Karpas-422 (cell line): Measurements from ENCODE around the gene MAB21L2. TPM values are rescaled to one million over a fixed set of nuclear protein-coding genes. Genes with fewer than 3 reads are reported as not detected.

ENCODE experiments used
- DNase-seq: peaks from one replicate; pipeline ENCODE4 v3.0.0-alpha.2; 2015
- H2AFZ ChIP-seq: fragments of 200-600 bp; sonication (generic); 2 replicates; pipeline ENCODE4 v1.6.1; 2014; ENCODE audit warnings: antibody characterized with exemption, low read length, mixed read lengths
- H3K27ac ChIP-seq: fragments of 200-600 bp; sonication (generic); 2 replicates; pipeline ENCODE4 v1.5.1; 2014; ENCODE audit warnings: mild to moderate bottlenecking, low read length, moderate library complexity
- H3K27me3 ChIP-seq: fragments of 200-600 bp; sonication (generic); 2 replicates; pipeline ENCODE4 v1.6.1; 2014; ENCODE audit warnings: low read length, mixed read lengths
- H3K36me3 ChIP-seq: fragments of 200-600 bp; sonication (generic); 2 replicates; pipeline ENCODE4 v1.6.1; 2014; ENCODE audit warnings: low read length, mixed read lengths; ENCODE audit not compliant: insufficient read depth
- H3K4me1 ChIP-seq: fragments of 200-600 bp; sonication (generic); 2 replicates; pipeline ENCODE4 v1.6.1; 2014; ENCODE audit warnings: mild to moderate bottlenecking, low read length, mixed read lengths
- H3K4me2 ChIP-seq: fragments of 200-600 bp; sonication (generic); 2 replicates; pipeline ENCODE4 v1.6.1; 2014; ENCODE audit warnings: low read length, low read depth, mild to moderate bottlenecking; ENCODE audit not compliant: poor library complexity, severe bottlenecking
- H3K4me3 ChIP-seq: fragments of 200-600 bp; sonication (generic); 2 replicates; pipeline ENCODE4 v1.5.1; 2014; ENCODE audit warnings: mild to moderate bottlenecking, antibody characterized with exemption, low read length, mixed read lengths
- H3K79me2 ChIP-seq: fragments of 200-600 bp; sonication (generic); 2 replicates; pipeline ENCODE4 v1.6.1; 2014; ENCODE audit warnings: mild to moderate bottlenecking, low read length, mixed read lengths
- H3K9ac ChIP-seq: fragments of 200-600 bp; sonication (generic); 2 replicates; pipeline ENCODE4 v1.6.0; 2014; ENCODE audit warnings: low read length
- H3K9me2 ChIP-seq: fragments of 200-600 bp; sonication (generic), shearing (Covaris generic); replicated peaks from 2 replicates; pipeline ENCODE4 v1.6.0; 2014; ENCODE audit warnings: mild to moderate bottlenecking, low read length, moderate library complexity; ENCODE audit not compliant: insufficient read depth
- H3K9me3 ChIP-seq: fragments of 300-700, 200-600 bp; sonication (generic); 2 replicates; pipeline ENCODE4 v1.6.1; 2014; ENCODE audit warnings: low read length, mixed read lengths
- H4K20me1 ChIP-seq: fragments of 200-600 bp; sonication (generic); 2 replicates; pipeline ENCODE4 v1.6.1; 2014; ENCODE audit warnings: mild to moderate bottlenecking, antibody characterized with exemption, low read length, low read depth; ENCODE audit not compliant: insufficient read depth
- total RNA-seq: library from RNA; depleted of rRNA; stranded (reverse); fragments of >200 nt; shearing (Covaris generic); gene quantifications from 2 replicates; pipeline ENCODE4 v1.2.3, GENCODE V29; 2014; ENCODE audit warnings: low replicate concordance

The MAB21L2 gene
- total RNA-seq, 1 experiment from 2014 or later: not detected

- Histone ChIP-seq H3K36me3 (no peaks in the 10 kb centered on the region), H3K79me2 (peaks cover 13% of the 10 kb centered on the region; the same call in 1 of the 2 replicates), H3K27me3 (no peaks in the 10 kb centered on the region), H3K9me3 (no peaks in the 10 kb centered on the region; the same call in 1 of the 2 replicates), H4K20me1 (no peaks in the 10 kb centered on the region), H3K4me2 (no peak overlapping the region), H3K4me3 (no peak overlapping the region), H3K9ac (no peak overlapping the region), H3K4me1 (no peaks in the 10 kb centered on the region), H3K9me2 (no peaks in the 10 kb centered on the region), H3K27ac (no peak overlapping the region), H2AFZ (no peak overlapping the region)
- no peak for DNase-seq
Measured at GRCh38 chr4:150578745-150579501, 3.0 kb upstream of the MAB21L2 start.

- Histone ChIP-seq H3K9ac (no peak overlapping the region), H3K4me2 (no peak overlapping the region)
Measured at GRCh38 chr4:150579551-150580234, 2.3 kb upstream of the MAB21L2 start.

GRCh38 chr4:150580306-150580705 lies 1.6 kb upstream of the MAB21L2 start:
- Histone ChIP-seq H3K79me2 (peaks cover 13% of the 10 kb centered on the region; the same call in 1 of the 2 replicates), H3K27me3 (no peaks in the 10 kb centered on the region), H3K9me3 (no peaks in the 10 kb centered on the region; the same call in 1 of the 2 replicates), H3K4me1 (no peaks in the 10 kb centered on the region), H3K9ac (no peak overlapping the region), H2AFZ (no peak overlapping the region), H3K36me3 (no peaks in the 10 kb centered on the region; the same call in 1 of the 2 replicates), H3K4me2 (no peak overlapping the region), H3K9me2 (no peaks in the 10 kb centered on the region), H3K4me3 (no peak overlapping the region), H3K27ac (no peak overlapping the region), H4K20me1 (no peaks in the 10 kb centered on the region)
- no peak for DNase-seq

More at GRCh38 chr4:150579551-150580234, 2.3 kb upstream of the MAB21L2 start:
- H4K20me1 ChIP-seq: no peaks in the 10 kb centered on the region
- H3K4me1 ChIP-seq: no peaks in the 10 kb centered on the region
- peaks cover 13% of the 10 kb centered on the region; the same call in 1 of the 2 replicates for H3K79me2 ChIP-seq
- no peak overlapping the region for H3K4me3 ChIP-seq
- no peak overlapping the region for H2AFZ ChIP-seq
- H3K9me2 ChIP-seq: no peaks in the 10 kb centered on the region
- H3K36me3 ChIP-seq: no peaks in the 10 kb centered on the region
- no peaks in the 10 kb centered on the region; the same call in 1 of the 2 replicates for H3K9me3 ChIP-seq
- H3K27me3 ChIP-seq: no peaks in the 10 kb centered on the region
- H3K27ac ChIP-seq: no peak overlapping the region
- no peak for DNase-seq

- H3K27me3 ChIP-seq: no peaks in the 10 kb centered on the region
- H4K20me1 ChIP-seq: no peaks in the 10 kb centered on the region
- H3K36me3 ChIP-seq: no peaks in the 10 kb centered on the region; the same call in 1 of the 2 replicates
- H3K9me3 ChIP-seq: no peaks in the 10 kb centered on the region; the same call in 1 of the 2 replicates
- no peak overlapping the region for H3K4me3 ChIP-seq
- H2AFZ ChIP-seq: no peak overlapping the region
- H3K9me2 ChIP-seq: no peaks in the 10 kb centered on the region
- H3K79me2 ChIP-seq: peaks cover 10% of the 10 kb centered on the region; the same call in 1 of the 2 replicates
- H3K9ac ChIP-seq: no peak overlapping the region
- H3K4me1 ChIP-seq: no peaks in the 10 kb centered on the region
- no peak overlapping the region for H3K4me2 ChIP-seq
- no peak overlapping the region for H3K27ac ChIP-seq
- DNase-seq: no peak
Measured at GRCh38 chr4:150581056-150581605, 820 bp upstream of the MAB21L2 start.

GRCh38 chr4:150581641-150582051 lies 305 bp upstream of the MAB21L2 start:
- H3K9ac ChIP-seq: no peak overlapping the region
- no peaks in the 10 kb centered on the region; the same call in 1 of the 2 replicates for H3K9me3 ChIP-seq
- no peaks in the 10 kb centered on the region; the same call in 1 of the 2 replicates for H3K36me3 ChIP-seq
- no peak overlapping the region for H3K4me2 ChIP-seq
- no peak overlapping the region for H3K27ac ChIP-seq
- no peaks in the 10 kb centered on the region for H3K4me1 ChIP-seq
- H4K20me1 ChIP-seq: no peaks in the 10 kb centered on the region
- H3K79me2 ChIP-seq: peaks cover 10% of the 10 kb centered on the region; the same call in 1 of the 2 replicates
- H3K9me2 ChIP-seq: no peaks in the 10 kb centered on the region
- no peak for DNase-seq
- H2AFZ ChIP-seq: no peak overlapping the region
- no peak overlapping the region for H3K4me3 ChIP-seq
- no peaks in the 10 kb centered on the region for H3K27me3 ChIP-seq

GRCh38 chr4:150582873-150583286 lies 929 bp downstream of the MAB21L2 start:
- no peaks in the 10 kb centered on the region for H4K20me1 ChIP-seq
- no peak overlapping the region for H3K9ac ChIP-seq
- H3K27me3 ChIP-seq: no peaks in the 10 kb centered on the region
- DNase-seq: no peak
- no peaks in the 10 kb centered on the region for H3K4me1 ChIP-seq
- H3K4me3 ChIP-seq: no peak overlapping the region
- H3K79me2 ChIP-seq: peaks cover 8% of the 10 kb centered on the region; the same call in 1 of the 2 replicates
- H3K9me2 ChIP-seq: no peaks in the 10 kb centered on the region
- no peaks in the 10 kb centered on the region; the same call in 1 of the 2 replicates for H3K36me3 ChIP-seq
- no peak overlapping the region for H2AFZ ChIP-seq
- H3K9me3 ChIP-seq: no peaks in the 10 kb centered on the region; the same call in 1 of the 2 replicates
- no peak overlapping the region for H3K27ac ChIP-seq
- H3K4me2 ChIP-seq: no peak overlapping the region

GRCh38 chr4:150583287-150584110 lies 1.5 kb downstream of the MAB21L2 start:
- DNase-seq: no peak
- H3K36me3 ChIP-seq: no peaks in the 10 kb centered on the region; the same call in 1 of the 2 replicates
- 0 out of 2 replicates have a peak, but pooled peaks cover 6% of the 10 kb centered on the region for H3K79me2 ChIP-seq
- no peak overlapping the region for H3K4me2 ChIP-seq
- no peak overlapping the region for H3K4me3 ChIP-seq
- H3K9ac ChIP-seq: no peak overlapping the region
- no peaks in the 10 kb centered on the region for H3K4me1 ChIP-seq
- H4K20me1 ChIP-seq: no peaks in the 10 kb centered on the region
- no peaks in the 10 kb centered on the region for H3K27me3 ChIP-seq
- no peaks in the 10 kb centered on the region; the same call in 1 of the 2 replicates for H3K9me3 ChIP-seq
- H3K27ac ChIP-seq: no peak overlapping the region
- H3K9me2 ChIP-seq: no peaks in the 10 kb centered on the region
- H2AFZ ChIP-seq: no peak overlapping the region
